Activated CD4-positive, alpha-beta T cell treated with anti-CD3 and anti-CD28 coated beads, Interleukin-2, amount 50 U/mL, for 4 hours (primary cell): ENCODE results near the gene SP2.
"Not testable (repeated sequence)": the region's sequence is repeated elsewhere in the genome, so short reads cannot be mapped to it uniquely, and the experiment has no call there.

Experiments used
- DNase-seq, 2 experiments: peaks; one replicate each; pipeline ENCODE4 v3.0.0-alpha.2; 2020

The SP2 gene

GRCh38 chr17:47925678-47925988 is 29.6 kb downstream of the SP2 start:
- no peak for DNase-seq

GRCh38 chr17:47927821-47928400 is 31.9 kb downstream of the SP2 start:
- no peak for DNase-seq

GRCh38 chr17:47928415-47928814 is 32.4 kb downstream of the SP2 start:
- DNase-seq = no peak

GRCh38 chr17:47929218-47930000 is 33.4 kb downstream of the SP2 start:
- no peak for DNase-seq

- no peak for DNase-seq
Measured at GRCh38 chr17:47931848-47932247, 35.8 kb downstream of the SP2 start.

- DNase-seq = no peak
Measured at GRCh38 chr17:47934856-47935255, 38.8 kb downstream of the SP2 start.

- not testable (repeated sequence) for DNase-seq
Measured at GRCh38 chr17:47935468-47935867, 39.4 kb downstream of the SP2 start.

- no peak for DNase-seq
Measured at GRCh38 chr17:47935961-47936360, 39.9 kb downstream of the SP2 start.

- DNase-seq = no peak
Measured at GRCh38 chr17:47937941-47938340, 41.9 kb downstream of the SP2 start.

GRCh38 chr17:47941246-47942095 is 45.4 kb downstream of the SP2 start, which contains the start of gene PNPO:
PNPO (plus strand) TSS chr17:47941571; CDS start chr17:47941676, 105 bp downstream.
- peak; percentile 92 to 94 for DNase-seq

- no peak for DNase-seq
Measured at GRCh38 chr17:47942096-47942510, 46.1 kb downstream of the SP2 start.

GRCh38 chr17:47942568-47942967 is 46.5 kb downstream of the SP2 start:
- DNase-seq = no peak

GRCh38 chr17:47945080-47945479 is 49.0 kb downstream of the SP2 start:
- no peak for DNase-seq

GRCh38 chr17:47945529-47946508 is 49.8 kb downstream of the SP2 start:
- no peak for DNase-seq

- DNase-seq = no peak
Measured at GRCh38 chr17:47946516-47946915, 50.5 kb downstream of the SP2 start.

GRCh38 chr17:47946929-47947397 is 50.9 kb downstream of the SP2 start:
- peak; percentile 74 for DNase-seq

GRCh38 chr17:47948706-47949196 is 52.7 kb downstream of the SP2 start:
- DNase-seq = no peak

- DNase-seq = peak; percentile 67 to 73
Measured at GRCh38 chr17:47949197-47949759, 53.2 kb downstream of the SP2 start.

- DNase-seq = no peak
Measured at GRCh38 chr17:47949946-47950345, 53.9 kb downstream of the SP2 start.

GRCh38 chr17:47950448-47950847 is 54.4 kb downstream of the SP2 start:
- DNase-seq = no peak

GRCh38 chr17:47952171-47953021 is 56.4 kb downstream of the SP2 start:
- no peak for DNase-seq
